Fibroblast of upper back skin (primary cell): ENCODE data around the gene PNPLA6.
A peak's percentile ranks its signal among the peaks of the same experiment; 100 is the strongest.

Experiments used
- DNase-seq: peaks from one replicate; pipeline ENCODE4 v3.0.0-alpha.2; 2013

PNPLA6 gene

GRCh38 chr19:7515645-7516151 lies 19.8 kb upstream of the PNPLA6 start, which contains the start of gene ZNF358:
ZNF358 (plus strand) TSS chr19:7516103; CDS start chr19:7519243, 3,140 bp downstream.
- DNase-seq = peak; percentile 64

DNA sequence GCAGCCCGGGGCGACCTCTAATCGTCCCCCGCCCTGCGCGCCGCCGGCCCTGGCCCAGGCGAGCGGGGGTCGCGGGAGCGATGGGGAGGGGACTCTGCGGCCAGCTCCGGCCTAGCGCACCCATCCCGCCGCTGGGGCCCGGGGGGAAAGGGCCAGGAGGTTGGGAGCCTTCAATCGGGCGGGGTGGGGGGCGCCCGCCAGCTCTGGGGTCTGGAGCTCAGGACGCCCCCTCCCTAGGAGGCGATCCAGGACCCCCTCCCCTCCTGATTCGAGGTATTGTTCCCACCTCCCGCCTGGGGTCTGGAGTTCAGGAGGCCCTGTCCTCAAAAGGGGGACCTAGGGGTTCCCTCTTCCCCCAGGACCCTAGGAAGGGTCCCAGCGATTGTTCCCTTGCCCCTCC lies 19.2 kb upstream of the PNPLA6 start:
- no peak for DNase-seq

DNA sequence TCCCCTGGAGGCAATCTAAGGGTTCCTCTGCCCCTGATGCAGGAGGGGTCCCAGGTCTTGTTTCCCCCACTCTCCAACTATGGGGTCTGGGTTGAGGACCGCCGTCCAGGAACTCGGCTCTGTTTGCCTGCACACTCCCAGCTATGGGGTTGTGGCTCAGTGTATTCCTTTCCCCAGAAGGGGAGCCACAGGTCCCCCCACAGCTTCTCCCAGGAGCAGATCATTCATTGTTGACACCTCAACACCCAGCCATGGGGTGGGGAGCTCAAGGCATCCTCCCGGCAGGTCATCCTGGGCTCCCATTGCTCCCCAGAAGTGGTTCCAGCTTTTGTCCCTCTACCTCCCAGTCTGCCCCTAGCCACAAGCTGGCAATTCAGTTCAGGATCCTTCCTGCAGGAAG lies 18.6 kb upstream of the PNPLA6 start:
- no peak for DNase-seq

GRCh38 chr19:7519361-7520130 lies 16.0 kb upstream of the PNPLA6 start:
- DNase-seq = no peak

DNA sequence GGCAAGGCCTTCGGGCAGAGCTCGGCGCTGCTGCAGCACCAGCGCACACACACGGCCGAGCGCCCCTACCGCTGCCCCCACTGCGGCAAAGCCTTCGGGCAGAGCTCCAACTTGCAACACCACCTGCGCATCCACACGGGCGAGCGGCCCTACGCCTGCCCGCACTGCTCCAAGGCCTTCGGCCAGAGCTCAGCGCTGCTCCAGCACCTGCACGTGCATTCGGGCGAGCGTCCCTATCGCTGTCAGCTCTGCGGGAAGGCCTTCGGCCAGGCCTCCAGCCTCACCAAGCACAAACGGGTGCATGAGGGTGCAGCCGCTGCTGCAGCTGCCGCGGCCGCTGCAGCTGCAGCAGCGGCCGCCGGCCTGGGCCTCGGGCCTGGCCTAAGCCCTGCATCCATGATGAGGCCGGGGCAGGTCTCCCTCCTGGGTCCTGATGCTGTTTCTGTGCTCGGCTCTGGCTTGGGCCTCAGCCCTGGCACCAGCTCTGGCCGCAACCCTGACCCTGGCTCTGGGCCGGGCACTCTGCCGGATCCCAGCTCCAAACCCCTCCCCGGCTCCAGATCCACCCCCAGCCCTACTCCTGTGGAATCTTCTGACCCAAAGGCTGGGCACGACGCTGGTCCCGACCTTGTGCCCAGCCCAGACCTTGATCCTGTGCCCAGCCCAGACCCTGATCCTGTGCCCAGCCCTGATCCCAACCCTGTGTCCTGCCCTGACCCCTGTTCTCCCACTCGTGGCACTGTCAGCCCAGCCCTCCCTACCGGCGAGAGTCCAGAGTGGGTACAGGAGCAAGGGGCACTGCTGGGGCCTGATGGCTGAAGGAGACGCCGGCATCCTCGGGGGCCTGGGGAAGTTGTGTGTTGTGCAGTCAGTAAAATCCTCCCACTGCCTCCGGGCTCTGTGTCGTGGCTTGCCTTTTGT lies 15.1 kb upstream of the PNPLA6 start:
- no peak for DNase-seq

DNA sequence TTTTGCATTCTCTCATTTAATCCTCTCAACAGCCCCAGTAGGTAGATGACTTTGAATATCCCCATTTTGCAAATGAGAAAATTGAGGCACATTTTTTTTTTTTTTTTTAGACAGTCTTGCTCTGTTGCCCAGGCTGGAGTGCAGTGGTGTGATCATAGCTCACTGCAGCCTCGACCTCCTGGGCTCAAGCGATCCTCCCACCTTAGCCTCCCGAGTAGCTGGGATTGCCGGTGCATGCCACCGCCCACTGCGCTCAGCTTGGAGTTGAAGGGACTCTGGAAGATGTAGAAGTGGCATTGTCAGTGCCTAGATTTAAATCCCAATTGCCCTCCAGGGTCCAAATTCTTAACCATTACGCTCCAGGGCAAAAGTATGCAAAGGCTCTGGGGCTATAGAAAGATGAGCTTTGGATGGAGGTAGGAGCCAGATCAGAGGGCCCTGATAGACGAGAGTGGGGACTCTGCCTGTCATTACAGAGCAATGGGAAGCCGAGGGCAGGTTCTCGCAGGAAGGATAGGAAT lies 13.9 kb upstream of the PNPLA6 start:
- no peak for DNase-seq

GRCh38 chr19:7522072-7522922 lies 13.2 kb upstream of the PNPLA6 start, which contains the start of gene MCOLN1:
MCOLN1 (plus strand) TSS chr19:7522624; CDS start chr19:7522751, 127 bp downstream.
- DNase-seq = peak; percentile 97

DNA sequence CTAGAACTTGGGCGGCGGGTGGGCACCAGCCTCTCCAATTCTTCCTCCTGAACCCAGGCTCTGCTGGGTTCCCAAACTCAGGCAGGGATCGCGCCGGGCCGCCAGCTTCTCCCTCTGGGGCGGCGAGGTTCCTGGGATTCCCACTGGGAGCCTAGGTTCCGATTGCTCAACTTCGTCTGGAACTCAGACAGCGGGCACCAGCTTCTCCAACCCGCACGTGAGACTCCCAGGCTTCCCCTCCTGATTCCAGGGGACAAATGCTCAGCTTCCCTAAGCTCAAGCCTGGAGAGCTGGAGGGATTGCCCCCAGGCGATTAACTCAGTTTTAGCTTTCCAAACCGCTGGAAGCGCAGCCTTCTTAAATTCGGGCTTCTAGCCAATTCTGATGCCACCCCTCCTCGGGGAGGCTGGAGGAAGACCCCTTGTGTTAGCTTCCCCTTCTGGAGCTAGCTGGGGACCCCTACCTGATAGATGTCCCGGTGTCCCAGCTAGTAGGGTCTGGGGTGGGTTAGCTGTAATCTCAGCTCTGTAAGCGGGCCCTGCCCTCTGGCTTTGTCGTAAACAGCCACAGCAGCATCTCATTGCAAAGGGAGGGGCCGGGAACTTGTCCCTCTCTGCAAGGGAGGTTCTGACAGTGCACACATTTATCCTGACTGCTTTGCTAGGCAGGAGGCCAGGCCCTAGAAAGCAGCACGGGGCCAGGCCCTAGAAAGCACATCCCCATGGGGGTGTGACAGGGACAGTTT lies 12.4 kb upstream of the PNPLA6 start:
- DNase-seq = no peak

DNA sequence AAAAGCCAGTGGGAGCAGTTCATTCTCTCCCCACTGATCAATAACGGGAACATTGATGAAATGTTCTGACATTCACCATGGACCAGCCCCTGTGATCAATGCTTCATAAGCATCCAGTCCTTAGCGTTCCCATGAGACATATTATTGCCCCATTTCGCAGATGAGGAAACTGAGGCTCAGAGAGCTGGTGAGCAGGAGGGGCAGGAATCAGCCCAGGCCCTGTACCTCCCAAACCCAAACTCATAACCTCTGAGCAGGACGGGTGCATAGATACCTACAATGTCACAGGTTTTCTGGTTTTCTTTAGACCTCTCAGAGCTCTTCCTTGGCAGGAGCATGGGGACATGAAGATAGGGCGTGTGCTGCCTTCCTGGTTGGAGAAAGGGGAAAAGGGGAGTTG lies 11.0 kb upstream of the PNPLA6 start:
- no peak for DNase-seq

- DNase-seq = no peak
Observed at GRCh38 chr19:7524992-7525739, 10.4 kb upstream of the PNPLA6 start.

- DNase-seq = no peak
Observed at GRCh38 chr19:7526059-7526929, 9.2 kb upstream of the PNPLA6 start.

GRCh38 chr19:7527516-7528191 lies 7.9 kb upstream of the PNPLA6 start:
- DNase-seq = no peak

- no peak for DNase-seq
Observed at GRCh38 chr19:7528192-7528519, 7.4 kb upstream of the PNPLA6 start.

DNA sequence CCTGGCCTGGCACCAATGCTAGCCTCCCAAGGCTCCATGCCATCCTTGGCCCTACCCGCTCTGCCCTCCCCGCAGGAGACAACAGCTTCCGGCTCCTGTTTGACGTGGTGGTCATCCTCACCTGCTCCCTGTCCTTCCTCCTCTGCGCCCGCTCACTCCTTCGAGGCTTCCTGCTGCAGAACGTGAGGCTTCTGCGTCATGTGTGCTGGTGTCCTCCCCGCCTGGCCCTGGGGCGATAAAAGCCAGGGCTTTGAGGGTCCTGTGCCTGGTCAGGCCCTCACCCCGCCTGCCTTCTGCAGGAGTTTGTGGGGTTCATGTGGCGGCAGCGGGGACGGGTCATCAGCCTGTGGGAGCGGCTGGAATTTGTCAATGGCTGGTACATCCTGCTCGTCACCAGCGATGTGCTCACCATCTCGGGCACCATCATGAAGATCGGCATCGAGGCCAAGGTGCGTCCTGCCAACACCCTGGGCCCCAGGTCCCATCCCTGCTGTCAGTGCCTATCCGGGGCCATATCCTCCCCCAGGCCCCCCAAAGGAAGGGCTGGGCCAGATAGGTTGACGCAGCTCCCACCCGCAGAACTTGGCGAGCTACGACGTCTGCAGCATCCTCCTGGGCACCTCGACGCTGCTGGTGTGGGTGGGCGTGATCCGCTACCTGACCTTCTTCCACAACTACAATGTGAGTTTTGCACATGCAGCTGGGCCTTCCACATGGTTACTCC lies 6.8 kb upstream of the PNPLA6 start:
- DNase-seq = no peak

DNA sequence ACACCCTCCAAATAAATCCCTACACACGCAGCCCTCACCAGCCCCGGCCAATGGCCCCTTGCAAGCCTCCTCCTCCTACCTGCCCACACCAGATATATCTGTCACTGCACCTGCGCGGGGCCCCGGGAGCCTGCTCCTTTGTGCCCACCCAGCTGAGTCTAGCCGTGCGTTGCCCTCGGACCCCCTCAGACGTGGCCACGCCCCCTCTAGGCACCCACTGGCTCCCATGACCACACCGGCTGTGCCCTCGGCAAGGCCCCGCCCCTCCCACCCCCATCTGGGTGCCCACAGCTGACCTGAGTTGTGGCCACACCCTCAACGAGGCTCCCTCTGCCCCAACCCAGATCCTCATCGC lies 6.3 kb upstream of the PNPLA6 start:
- DNase-seq = no peak

GRCh38 chr19:7529610-7530490 lies 5.7 kb upstream of the PNPLA6 start:
- no peak for DNase-seq

DNA sequence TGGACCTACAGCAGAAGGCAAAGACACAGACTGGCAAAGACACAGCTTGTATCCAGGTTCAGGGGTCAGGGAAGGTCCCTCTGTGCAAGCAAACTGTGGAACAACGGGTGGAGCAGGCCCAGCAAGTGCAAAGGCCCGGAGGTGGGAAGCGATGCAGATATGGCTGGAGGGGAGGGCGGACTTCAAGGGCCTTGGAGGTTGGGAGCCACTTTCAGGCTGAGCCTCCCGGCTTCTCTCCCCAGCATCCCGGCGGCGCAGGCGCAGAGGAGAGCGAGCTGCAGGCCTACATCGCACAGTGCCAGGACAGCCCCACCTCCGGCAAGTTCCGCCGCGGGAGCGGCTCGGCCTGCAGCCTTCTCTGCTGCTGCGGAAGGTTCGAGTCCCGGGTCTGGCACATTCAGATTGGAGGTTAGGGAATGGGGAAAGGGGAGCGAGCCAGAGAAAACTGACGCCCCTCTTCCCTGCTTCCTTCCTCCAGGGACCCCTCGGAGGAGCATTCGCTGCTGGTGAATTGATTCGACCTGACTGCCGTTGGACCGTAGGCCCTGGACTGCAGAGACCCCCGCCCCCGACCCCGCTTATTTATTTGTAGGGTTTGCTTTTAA lies 2.1 kb upstream of the PNPLA6 start:
- DNase-seq = peak; percentile 64
